ENCODE data around the gene SEMA3F.
A peak's percentile ranks its signal among the peaks of the same experiment; 100 is the strongest.

Gene SEMA3F

GRCh38 chr3:50189989-50190388 is 34.9 kb downstream of the SEMA3F start:
- TF ChIP-seq CTCF (conservative IDR thresholded peaks at IDR 0.05; ENCODE audit: low read depth, low read length): no peak

GRCh38 chr3:50190936-50191660 is 36.0 kb downstream of the SEMA3F start, which contains the start of gene GNAT1:
Gene GNAT1, plus strand, starts transcription at chr3:50191610. Its CDS starts 116 bp downstream, at chr3:50191726.
- H3K27me3 ChIP-seq (ENCODE audit: insufficient read depth, low read depth): peaks cover 4% of the 10 kb centered on the region; the same call in 1 of the 2 replicates
- no peak for TF ChIP-seq CTCF (conservative IDR thresholded peaks at IDR 0.05; ENCODE audit: low read depth, low read length)
- H3K9ac ChIP-seq: no peak within 1 kb of the TSS
- no peaks in the 10 kb centered on the region for H4K20me1 ChIP-seq (ENCODE audit: insufficient read depth)
- no peak within 1 kb of the TSS for H3K27ac ChIP-seq
- H3K4me2 ChIP-seq: no peak within 1 kb of the TSS
- H3K4me3 ChIP-seq (IDR thresholded peaks at IDR 0.05; ENCODE audit: insufficient read depth, low read depth, low read length): no peak within 1 kb of the TSS
- no peaks in the 10 kb centered on the region for H3K4me1 ChIP-seq (ENCODE audit: low read depth, poor library complexity, severe bottlenecking)
- H2AFZ ChIP-seq (ENCODE audit: low read depth): no peak within 1 kb of the TSS
- no peaks in the 10 kb centered on the region for H3K36me3 ChIP-seq (ENCODE audit: insufficient read depth)
- no peaks in the 10 kb centered on the region for H3K79me2 ChIP-seq (ENCODE audit: insufficient read depth, low read depth)

More at GRCh38 chr3:50189989-50190388, 34.9 kb downstream of the SEMA3F start:
- H3K4me2 ChIP-seq: no peak overlapping the region
- H3K4me1 ChIP-seq (ENCODE audit: low read depth, poor library complexity, severe bottlenecking): no peaks in the 10 kb centered on the region
- H3K27ac ChIP-seq: no peak overlapping the region
- no peaks in the 10 kb centered on the region for H3K36me3 ChIP-seq (ENCODE audit: insufficient read depth)
- H3K27me3 ChIP-seq (ENCODE audit: insufficient read depth, low read depth): 0 out of 2 replicates have a peak, but pooled peaks cover 3% of the 10 kb centered on the region
- no peak overlapping the region for H2AFZ ChIP-seq (ENCODE audit: low read depth)
- H3K9ac ChIP-seq: no peak overlapping the region
- H4K20me1 ChIP-seq (ENCODE audit: insufficient read depth): no peaks in the 10 kb centered on the region
- no peaks in the 10 kb centered on the region for H3K79me2 ChIP-seq (ENCODE audit: insufficient read depth, low read depth)
- H3K4me3 ChIP-seq (IDR thresholded peaks at IDR 0.05; ENCODE audit: insufficient read depth, low read depth, low read length): no peak overlapping the region

DNA sequence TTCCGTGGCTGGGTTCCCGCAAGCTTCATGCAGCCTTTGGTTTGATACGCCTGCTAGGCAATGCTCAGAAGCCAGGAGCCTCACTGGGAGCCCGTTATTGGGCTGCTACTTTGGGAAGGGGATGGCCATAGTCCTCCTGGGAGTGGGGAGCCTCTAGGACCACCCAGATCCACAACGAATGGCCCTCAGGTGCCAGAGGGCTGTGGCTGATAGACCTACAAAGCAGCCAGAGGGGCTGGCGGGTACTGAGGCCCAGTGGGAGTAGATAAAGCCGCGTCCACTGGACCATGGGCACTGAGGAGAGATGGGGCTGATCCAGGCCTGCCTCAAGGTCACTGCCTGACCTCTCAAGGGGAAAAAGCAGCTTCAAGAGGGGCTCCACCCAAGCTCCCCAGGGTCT is 37.0 kb downstream of the SEMA3F start:
- H3K4me3 ChIP-seq (IDR thresholded peaks at IDR 0.05; ENCODE audit: insufficient read depth, low read depth, low read length): no peak overlapping the region
- no peak for TF ChIP-seq CTCF (conservative IDR thresholded peaks at IDR 0.05; ENCODE audit: low read depth, low read length)
- no peak overlapping the region for H2AFZ ChIP-seq (ENCODE audit: low read depth)
- H3K36me3 ChIP-seq (ENCODE audit: insufficient read depth): no peaks in the 10 kb centered on the region
- H3K27ac ChIP-seq: no peak overlapping the region
- H3K9ac ChIP-seq: no peak overlapping the region
- H3K27me3 ChIP-seq (ENCODE audit: insufficient read depth, low read depth): peaks cover 10% of the 10 kb centered on the region; the same call in 1 of the 2 replicates
- H3K4me2 ChIP-seq: no peak overlapping the region
- no peaks in the 10 kb centered on the region for H4K20me1 ChIP-seq (ENCODE audit: insufficient read depth)
- H3K4me1 ChIP-seq (ENCODE audit: low read depth, poor library complexity, severe bottlenecking): no peaks in the 10 kb centered on the region
- no peaks in the 10 kb centered on the region for H3K79me2 ChIP-seq (ENCODE audit: insufficient read depth, low read depth)

DNA sequence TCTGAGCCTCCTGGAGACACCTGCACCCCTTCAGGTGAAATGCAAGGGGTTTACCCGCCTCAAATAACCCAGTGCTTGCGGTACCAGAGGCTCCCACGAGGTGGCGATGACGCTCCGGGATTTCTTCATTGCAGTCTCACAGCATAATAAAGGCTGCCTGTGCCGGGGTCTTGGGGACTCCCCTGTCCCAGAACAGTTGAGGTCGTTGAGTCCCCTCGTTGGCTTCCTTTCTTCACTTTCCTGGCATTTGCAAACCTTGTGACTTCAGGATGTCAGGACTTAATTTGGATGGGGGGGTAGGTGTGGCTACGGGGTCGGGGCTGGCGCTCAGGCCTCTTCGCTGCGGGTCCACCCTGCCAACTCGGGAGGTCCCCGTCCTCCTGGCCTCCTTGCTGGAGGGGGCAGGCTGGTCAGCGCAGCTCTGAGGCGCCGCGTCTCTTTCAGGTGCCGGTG is 37.6 kb downstream of the SEMA3F start:
- Histone ChIP-seq H3K36me3 (ENCODE audit: insufficient read depth) (no peaks in the 10 kb centered on the region), H4K20me1 (ENCODE audit: insufficient read depth) (no peaks in the 10 kb centered on the region), H3K4me1 (ENCODE audit: low read depth, poor library complexity, severe bottlenecking) (no peaks in the 10 kb centered on the region), H2AFZ (ENCODE audit: low read depth) (no peak overlapping the region), H3K9ac (no peak overlapping the region), H3K4me2 (no peak overlapping the region), H3K4me3 (IDR thresholded peaks at IDR 0.05; ENCODE audit: insufficient read depth, low read depth, low read length) (no peak overlapping the region), H3K27ac (no peak overlapping the region), H3K79me2 (ENCODE audit: insufficient read depth, low read depth) (no peaks in the 10 kb centered on the region), H3K27me3 (ENCODE audit: insufficient read depth, low read depth) (peaks cover 13% of the 10 kb centered on the region; the same call in 1 of the 2 replicates)
- TF ChIP-seq CTCF (conservative IDR thresholded peaks at IDR 0.05; ENCODE audit: low read depth, low read length): peak; percentile 79

Measured in KMS-11 (cell line).